RWPE1 (cell line): ENCODE results near the gene EGFL8.

Experiments
- CTCF ChIA-PET: fragments of 350-600 bp; sonication (Branson Sonifier 250); formaldehyde crosslinking; extraction: SDS; loops from one replicate; lab custom pipeline; 2021; lab: Yijun Ruan, JAX
- POLR2A ChIA-PET: fragments of 400-600 bp; formaldehyde crosslinking; extraction: SDS; loops from one replicate; lab custom pipeline; 2020; ENCODE audit warnings: antibody characterized with exemption; ENCODE audit not compliant: low non-redundant PET; lab: Yijun Ruan, JAX
- DNase-seq: peaks from one replicate; pipeline ENCODE4 v3.0.0; 2012; ENCODE audit warnings: low spot score
- H3K27ac ChIP-seq: fragments of 450-650 bp; 2 replicates; pipeline ENCODE4 v1.5.1; 2017
- TF ChIP-seq, protein P1 (sequence below): fragments of 450-650 bp; conservative IDR thresholded peaks from 2 replicates; pipeline ENCODE4 v1.5.1; 2017; ENCODE audit warnings: low read depth, mild to moderate bottlenecking

EGFL8 gene

DNA sequence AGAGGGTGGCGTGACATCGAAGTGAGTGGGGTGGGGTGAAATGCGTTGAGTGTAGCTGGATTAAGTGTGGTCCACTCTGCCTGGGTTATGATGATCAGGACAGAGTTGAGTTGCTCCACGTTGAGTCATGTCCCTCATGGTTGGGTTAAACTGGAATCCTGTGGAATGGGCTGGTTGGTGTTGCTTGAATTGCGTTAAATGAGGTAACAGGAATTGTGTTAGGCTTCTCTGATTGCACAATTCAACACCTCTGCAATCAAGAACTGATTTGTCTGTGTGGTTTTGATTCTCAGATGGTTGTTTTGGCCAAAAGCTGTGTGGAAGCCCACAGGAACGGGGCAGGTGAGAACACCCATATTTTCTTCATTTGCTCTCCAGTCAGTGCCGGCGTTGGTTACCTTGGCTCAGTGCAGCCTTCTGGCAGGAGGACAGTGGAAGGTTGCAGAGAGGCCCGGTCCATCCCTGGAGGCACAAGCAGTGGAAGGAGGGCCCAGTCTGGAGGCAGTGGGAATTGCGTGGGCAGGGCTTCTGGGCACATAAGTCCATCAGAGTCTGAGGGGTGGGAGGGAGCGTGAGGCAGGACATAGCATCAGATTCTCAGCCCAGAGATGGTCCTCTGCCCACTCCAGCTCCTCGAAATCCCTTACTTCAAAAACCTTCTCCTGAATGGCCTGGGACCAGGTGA, 47.8 kb downstream of the EGFL8 start:
- no peak for DNase-seq
- H3K27ac ChIP-seq, result no peak overlapping the region
- TF ChIP-seq, protein P1, sequence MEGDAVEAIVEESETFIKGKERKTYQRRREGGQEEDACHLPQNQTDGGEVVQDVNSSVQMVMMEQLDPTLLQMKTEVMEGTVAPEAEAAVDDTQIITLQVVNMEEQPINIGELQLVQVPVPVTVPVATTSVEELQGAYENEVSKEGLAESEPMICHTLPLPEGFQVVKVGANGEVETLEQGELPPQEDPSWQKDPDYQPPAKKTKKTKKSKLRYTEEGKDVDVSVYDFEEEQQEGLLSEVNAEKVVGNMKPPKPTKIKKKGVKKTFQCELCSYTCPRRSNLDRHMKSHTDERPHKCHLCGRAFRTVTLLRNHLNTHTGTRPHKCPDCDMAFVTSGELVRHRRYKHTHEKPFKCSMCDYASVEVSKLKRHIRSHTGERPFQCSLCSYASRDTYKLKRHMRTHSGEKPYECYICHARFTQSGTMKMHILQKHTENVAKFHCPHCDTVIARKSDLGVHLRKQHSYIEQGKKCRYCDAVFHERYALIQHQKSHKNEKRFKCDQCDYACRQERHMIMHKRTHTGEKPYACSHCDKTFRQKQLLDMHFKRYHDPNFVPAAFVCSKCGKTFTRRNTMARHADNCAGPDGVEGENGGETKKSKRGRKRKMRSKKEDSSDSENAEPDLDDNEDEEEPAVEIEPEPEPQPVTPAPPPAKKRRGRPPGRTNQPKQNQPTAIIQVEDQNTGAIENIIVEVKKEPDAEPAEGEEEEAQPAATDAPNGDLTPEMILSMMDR, result no peak
- CTCF ChIA-PET, result no interaction called here
- POLR2A ChIA-PET, result no interaction called here

GRCh38 chr6:32213649-32214048, 49.3 kb downstream of the EGFL8 start:
- ChIA-PET CTCF (no interaction called here), POLR2A (no interaction called here)
- H3K27ac ChIP-seq, result no peak overlapping the region
- DNase-seq, result no peak
- TF ChIP-seq, protein P1, result no peak

- TF ChIP-seq, protein P1, result no peak
- H3K27ac ChIP-seq, result no peak overlapping the region
- ChIA-PET CTCF (interaction anchor here (0.6 kb wide), 1 partner anchor 1020 kb away, joined by 3 read pairs; no protein-coding TSS in a partner anchor), POLR2A (no interaction called here)
- no peak for DNase-seq
Observed at GRCh38 chr6:32214126-32214525, 49.7 kb downstream of the EGFL8 start.

GRCh38 chr6:32215617-32216016, 51.2 kb downstream of the EGFL8 start:
- no peak for DNase-seq
- ChIA-PET CTCF (no interaction called here), POLR2A (no interaction called here)
- TF ChIP-seq, protein P1, result no peak
- H3K27ac ChIP-seq, result no peak overlapping the region

GRCh38 chr6:32216285-32216684, 51.9 kb downstream of the EGFL8 start:
- TF ChIP-seq, protein P1, result no peak
- DNase-seq, result no peak
- ChIA-PET POLR2A (no interaction called here), CTCF (no interaction called here)
- H3K27ac ChIP-seq, result no peak overlapping the region

DNA sequence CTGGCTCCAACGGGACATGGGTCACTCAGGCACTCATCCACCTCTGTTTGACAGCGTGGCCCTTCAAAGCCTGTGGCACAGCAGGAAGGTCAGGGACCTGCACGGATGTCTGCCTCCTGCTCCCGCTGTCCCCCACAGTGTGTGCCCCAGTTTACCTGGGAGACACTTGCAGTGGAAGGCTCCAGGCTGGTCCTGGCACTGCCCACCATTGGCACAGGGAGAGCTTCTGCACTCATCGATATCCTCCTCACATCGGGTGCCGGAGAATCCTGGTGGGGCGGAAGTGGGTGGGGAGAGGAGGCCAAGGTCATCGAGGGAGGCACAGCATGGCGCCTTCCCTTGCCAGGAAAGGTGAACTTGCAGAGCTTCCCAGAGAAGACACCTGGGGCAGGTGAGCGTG, 52.6 kb downstream of the EGFL8 start:
- POLR2A ChIA-PET, result no interaction called here
- no peak overlapping the region for H3K27ac ChIP-seq
- no peak for DNase-seq
- TF ChIP-seq, protein P1, result no peak
- CTCF ChIA-PET, result no interaction called here
